Breast epithelium (tissue), 4 donors: ENCODE results near the gene CAMTA1. TPM values are rescaled to one million over a fixed set of nuclear protein-coding genes. Genes with fewer than 3 reads are reported as not detected.

Source experiments
- DNase-seq, 2 donors: peaks; one replicate each; pipeline ENCODE4 v3.0.0-alpha.2; 2019; ENCODE audit warnings: low spot score in 2 of 2
- H3K27ac ChIP-seq, 2 donors: fragments of 200-600 bp; sonication (generic) in 1 of 2; one replicate each; pipeline ENCODE4 v1.5.1; 2016 to 2019; ENCODE audit warnings: mild to moderate bottlenecking in 1 of 2
- H3K27me3 ChIP-seq, 2 donors: fragments of 200-600 bp; sonication (generic) in 1 of 2; one replicate each; pipeline versions ENCODE4 v1.5.1 to v1.6.0; 2017 to 2019; ENCODE audit warnings: control low read depth in 1 of 2, mild to moderate bottlenecking in 1 of 2
- H3K36me3 ChIP-seq: fragments of 200-600 bp; one replicate; pipeline ENCODE4 v1.5.1; 2019
- H3K4me1 ChIP-seq, 2 donors: fragments of 200-600 bp; sonication (generic); one replicate each; pipeline ENCODE4 v1.5.1; 2016 to 2019; ENCODE audit warnings: control low read depth in 1 of 2
- H3K4me3 ChIP-seq, 3 donors: fragments of 200-600 bp; sonication (generic); 1 replicate in 2 of 3; 2 replicates in 1 of 3; pipeline ENCODE4 v1.5.1; 2016 to 2019; ENCODE audit warnings: mild to moderate bottlenecking in 3 of 3, moderate library complexity in 2 of 3
- H3K9me3 ChIP-seq, 2 donors: fragments of 200-600 bp; sonication (generic) in 1 of 2; one replicate each; pipeline ENCODE4 v1.5.1; 2016 to 2019; ENCODE audit warnings: control low read depth in 1 of 2
- CTCF ChIP-seq, 3 donors: fragments of 450-650 bp; IDR thresholded peaks; one replicate each; pipeline ENCODE4 v1.5.1; 2016 to 2017; ENCODE audit warnings: antibody characterized with exemption in 3 of 3, mild to moderate bottlenecking in 3 of 3, moderate library complexity in 3 of 3
- POLR2A ChIP-seq: fragments of 450-650 bp; IDR thresholded peaks from one replicate; pipeline ENCODE4 v1.6.1; 2016; ENCODE audit warnings: antibody characterized with exemption, mild to moderate bottlenecking, moderate library complexity
- POLR2AphosphoS5 ChIP-seq, 3 donors: sonication (generic); formaldehyde crosslinking; IDR thresholded peaks; one replicate each; pipeline ENCODE4 v1.6.1; 2017; ENCODE audit warnings: antibody characterized with exemption in 3 of 3
- intact Hi-C: fragments of 100-400 bp; cut with DNase I; formaldehyde crosslinking; loops from one replicate; pipeline ENCODE4 v1.15.1; 2023; ENCODE audit warnings: low total_unique reads
- total RNA-seq, 3 donors: library from RNA; depleted of rRNA; stranded (reverse); fragments of >200 nt; gene quantifications; one replicate each; pipeline ENCODE4 v1.1.0, GENCODE V29; 2016

The CAMTA1 gene
- total RNA-seq, 3 donors from 2014 or later, result 53.4 to 84.0 (median 61.9) TPM

- H3K9me3 ChIP-seq, result no peaks in the 10 kb centered on the region
- no peak for DNase-seq
Measured at GRCh38 chr1:7218210-7218832, 433.1 kb downstream of the CAMTA1 start.

GRCh38 chr1:7219031-7219430 is 433.8 kb downstream of the CAMTA1 start:
- DNase-seq, result no peak
- no peaks in the 10 kb centered on the region for H3K36me3 ChIP-seq
- H3K27me3 ChIP-seq, result no peaks in the 10 kb centered on the region
- TF ChIP-seq POLR2AphosphoS5 (IDR thresholded peaks at IDR 0.05) (no peak), POLR2A (no peak), CTCF (IDR thresholded peaks at IDR 0.05) (no peak)
- H3K27ac ChIP-seq, result no peak overlapping the region
- H3K4me1 ChIP-seq, result no peaks in the 10 kb centered on the region
- no peak overlapping the region for H3K4me3 ChIP-seq
- intact Hi-C loops, result no loop called here
- H3K9me3 ChIP-seq, result no peaks in the 10 kb centered on the region

More at GRCh38 chr1:7218210-7218832, 433.1 kb downstream of the CAMTA1 start:
- TF ChIP-seq CTCF (IDR thresholded peaks at IDR 0.05), result peak in 2 of 3 donors; percentile 56 to 69
- no peak for TF ChIP-seq POLR2A
- no peaks in the 10 kb centered on the region for H3K27me3 ChIP-seq
- no peaks in the 10 kb centered on the region for H3K36me3 ChIP-seq
- no peaks in the 10 kb centered on the region for H3K4me1 ChIP-seq
- intact Hi-C loops, result no loop called here
- no peak overlapping the region for H3K4me3 ChIP-seq
- H3K27ac ChIP-seq, result no peak overlapping the region

DNA sequence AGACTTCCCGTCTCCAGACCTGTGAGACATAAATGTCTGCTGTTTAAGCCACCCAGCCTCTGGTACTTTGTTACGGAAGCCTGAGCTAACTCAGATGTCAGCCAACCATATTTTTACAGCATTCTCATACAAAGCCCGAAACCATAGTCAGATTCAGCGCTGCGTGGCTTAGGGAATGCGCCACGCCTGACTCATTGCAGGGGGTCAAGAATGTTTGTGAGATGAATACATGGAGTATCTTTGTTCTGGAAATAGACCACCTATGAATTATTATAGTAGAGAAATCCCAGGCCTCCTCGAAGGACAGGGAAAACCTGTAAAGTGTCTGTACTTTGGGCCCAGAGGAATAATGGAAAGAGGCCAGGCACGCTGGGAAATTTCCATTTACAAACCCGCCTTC is 434.8 kb downstream of the CAMTA1 start:
- TF ChIP-seq CTCF (IDR thresholded peaks at IDR 0.05), result no peak
- no peak for TF ChIP-seq POLR2AphosphoS5 (IDR thresholded peaks at IDR 0.05)
- no peak for TF ChIP-seq POLR2A
- H3K27me3 ChIP-seq, result no peaks in the 10 kb centered on the region
- no peak overlapping the region for H3K27ac ChIP-seq
- H3K9me3 ChIP-seq, result no peaks in the 10 kb centered on the region
- intact Hi-C loops, result no loop called here
- H3K4me3 ChIP-seq, result no peak overlapping the region
- H3K4me1 ChIP-seq, result no peaks in the 10 kb centered on the region
- no peak for DNase-seq
- H3K36me3 ChIP-seq, result no peaks in the 10 kb centered on the region

GRCh38 chr1:7220712-7221252 is 435.5 kb downstream of the CAMTA1 start:
- no peak overlapping the region for H3K27ac ChIP-seq
- H3K36me3 ChIP-seq, result no peaks in the 10 kb centered on the region
- intact Hi-C loops, result no loop called here
- H3K9me3 ChIP-seq, result no peaks in the 10 kb centered on the region
- TF ChIP-seq POLR2AphosphoS5 (IDR thresholded peaks at IDR 0.05), result no peak
- no peak for TF ChIP-seq CTCF (IDR thresholded peaks at IDR 0.05)
- no peak for TF ChIP-seq POLR2A
- no peak overlapping the region for H3K4me3 ChIP-seq
- no peak for DNase-seq
- no peaks in the 10 kb centered on the region for H3K27me3 ChIP-seq
- H3K4me1 ChIP-seq, result no peaks in the 10 kb centered on the region

DNA sequence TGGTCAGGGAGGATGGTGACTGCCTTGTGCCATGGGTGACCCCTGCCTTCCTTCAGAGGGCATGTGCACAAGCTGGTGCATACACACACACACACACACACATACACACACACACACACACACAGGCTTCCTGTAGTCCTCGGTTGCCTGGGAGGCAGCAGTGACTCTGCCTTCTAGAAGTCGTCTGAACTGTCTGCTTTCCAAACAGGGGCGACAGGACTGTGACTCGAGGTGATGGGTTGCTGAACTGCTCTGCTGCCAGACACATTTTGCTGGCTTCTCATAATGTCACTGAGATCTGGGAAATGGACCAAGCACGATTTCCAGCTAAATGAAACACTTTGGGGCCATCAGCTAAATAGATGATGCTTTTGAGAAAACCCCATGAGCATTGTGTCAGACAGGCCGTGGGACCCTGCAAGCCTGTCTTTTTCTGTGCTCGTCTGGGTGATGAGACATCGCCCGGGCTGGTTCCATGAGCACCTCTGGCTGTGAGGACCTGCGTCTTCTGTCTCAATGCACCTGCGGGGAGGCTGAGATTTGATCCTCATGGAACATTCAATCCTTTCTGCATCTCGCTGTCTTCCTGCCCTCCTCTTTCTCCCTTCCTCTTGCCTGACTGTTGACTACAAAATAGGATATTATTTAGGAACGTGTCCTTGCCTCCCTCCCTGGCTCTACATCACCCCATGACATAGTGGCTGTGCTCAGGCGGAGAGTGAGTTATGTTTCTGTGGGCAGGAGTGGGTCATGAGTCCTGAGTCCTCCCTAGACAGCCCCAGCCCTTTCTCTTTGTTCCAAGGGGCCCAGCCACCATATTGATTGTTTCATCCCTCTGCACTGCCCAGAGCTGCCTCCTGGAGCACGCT is 436.8 kb downstream of the CAMTA1 start:
- H3K27ac ChIP-seq, result no peak overlapping the region
- H3K27me3 ChIP-seq, result no peaks in the 10 kb centered on the region
- no peaks in the 10 kb centered on the region for H3K4me1 ChIP-seq
- no peaks in the 10 kb centered on the region for H3K36me3 ChIP-seq
- no peaks in the 10 kb centered on the region for H3K9me3 ChIP-seq
- intact Hi-C loops, result no loop called here
- TF ChIP-seq POLR2AphosphoS5 (IDR thresholded peaks at IDR 0.05), result no peak
- no peak for TF ChIP-seq CTCF (IDR thresholded peaks at IDR 0.05)
- no peak for TF ChIP-seq POLR2A
- no peak for DNase-seq
- H3K4me3 ChIP-seq, result no peak overlapping the region
